Fibroblast of lung (primary cell): Measurements from ENCODE around the gene MACF1. TPM values are rescaled to one million over a fixed set of nuclear protein-coding genes. Genes with fewer than 3 reads are reported as not detected.
A peak's percentile ranks its signal among the peaks of the same experiment; 100 is the strongest.

Experiments used
- DNase-seq, 2 donors: peaks; one replicate each; pipeline versions ENCODE4 v3.0.0 to v3.0.0-alpha.2; 2010; ENCODE audit warnings: low read depth in 2 of 2
- H2AFZ ChIP-seq: 2 replicates; pipeline ENCODE4 v1.5.1; 2012; ENCODE audit warnings: low read length, control low read depth, inconsistent platforms
- H3K27ac ChIP-seq: 2 replicates; pipeline ENCODE4 v1.5.1; 2011; ENCODE audit warnings: low read length, control low read depth; ENCODE audit not compliant: insufficient read depth
- H3K27me3 ChIP-seq: 2 replicates; pipeline ENCODE4 v1.5.1; 2011; ENCODE audit warnings: mild to moderate bottlenecking, low read length; ENCODE audit not compliant: control insufficient read depth, insufficient read depth
- H3K36me3 ChIP-seq: 2 replicates; pipeline ENCODE4 v1.5.1; 2011; ENCODE audit warnings: low read length; ENCODE audit not compliant: control insufficient read depth, insufficient read depth
- H3K4me1 ChIP-seq: 2 replicates; pipeline ENCODE4 v1.5.1; 2011; ENCODE audit warnings: low read length; ENCODE audit not compliant: control insufficient read depth, insufficient read depth; ENCODE audit errors: extremely low read depth
- H3K4me2 ChIP-seq: 2 replicates; pipeline ENCODE4 v1.5.1; 2011; ENCODE audit warnings: low read length, control low read depth; ENCODE audit not compliant: insufficient read depth; ENCODE audit errors: extremely low read depth
- H3K4me3 ChIP-seq, 4 experiments: fragments of 200-600 bp in 1 of 4; sonication (generic) in 1 of 4; replicated peaks in 1 of 4; 2 replicates each; pipeline ENCODE4 v1.5.1; 2011 to 2016; ENCODE audit warnings: low read length in 4 of 4, low read depth in 3 of 4, mild to moderate bottlenecking in 3 of 4, control low read depth in 2 of 4, inconsistent platforms in 1 of 4, mixed read lengths in 1 of 4; ENCODE audit not compliant: insufficient read depth in 1 of 4; ENCODE audit errors: control extremely low read depth in 1 of 4
- H3K79me2 ChIP-seq: 2 replicates; pipeline ENCODE4 v1.5.1; 2012; ENCODE audit warnings: mild to moderate bottlenecking, low read length, inconsistent platforms; ENCODE audit not compliant: control insufficient read depth, insufficient read depth
- H3K9ac ChIP-seq: 2 replicates; pipeline ENCODE4 v1.5.1; 2011; ENCODE audit warnings: mild to moderate bottlenecking, low read length, control low read depth; ENCODE audit not compliant: insufficient read depth
- H3K9me3 ChIP-seq: 2 replicates; pipeline ENCODE4 v1.5.1; 2012; ENCODE audit warnings: low read depth, low read length; ENCODE audit not compliant: control insufficient read depth, insufficient read depth
- H4K20me1 ChIP-seq: 2 replicates; pipeline ENCODE4 v1.5.1; 2011; ENCODE audit warnings: low read length; ENCODE audit not compliant: control insufficient read depth, insufficient read depth; ENCODE audit errors: extremely low read depth
- EZH2 ChIP-seq: IDR thresholded peaks from 2 replicates; pipeline ENCODE4 v1.5.1; 2012; ENCODE audit warnings: low read length, control low read depth, mild to moderate bottlenecking; ENCODE audit errors: missing control alignments
- polyA plus RNA-seq, 2 donors: library from polyadenylated mRNA; depleted of rRNA in 1 of 2; stranded (reverse) in 1 of 2; unstranded in 1 of 2; fragments of >200 nt; gene quantifications; 2 replicates each; pipeline ENCODE4 v1.2.1, GENCODE V29; 2011 to 2012; ENCODE audit warnings: missing spikeins in 1 of 2
- total RNA-seq: library from RNA; depleted of rRNA; stranded (reverse); fragments of >200 nt; gene quantifications from 2 replicates; pipeline ENCODE4 v1.2.1, GENCODE V29; 2014
- TF ChIP-seq, protein P1 (sequence below), 2 donors: IDR thresholded peaks in 1 of 2; conservative IDR thresholded peaks in 1 of 2; 1 replicate in 1 of 2; 2 replicates in 1 of 2; pipeline ENCODE4 v1.5.1; 2011 to 2012; ENCODE audit warnings: low read length in 2 of 2, control low read depth in 1 of 2, inconsistent platforms in 1 of 2, low read depth in 1 of 2, mild to moderate bottlenecking in 1 of 2

Gene MACF1
- total and polyA plus RNA-seq, 2 donors (not counting 1 experiment from before 2014, with no cell fraction given): 178 to 414 TPM

DNA sequence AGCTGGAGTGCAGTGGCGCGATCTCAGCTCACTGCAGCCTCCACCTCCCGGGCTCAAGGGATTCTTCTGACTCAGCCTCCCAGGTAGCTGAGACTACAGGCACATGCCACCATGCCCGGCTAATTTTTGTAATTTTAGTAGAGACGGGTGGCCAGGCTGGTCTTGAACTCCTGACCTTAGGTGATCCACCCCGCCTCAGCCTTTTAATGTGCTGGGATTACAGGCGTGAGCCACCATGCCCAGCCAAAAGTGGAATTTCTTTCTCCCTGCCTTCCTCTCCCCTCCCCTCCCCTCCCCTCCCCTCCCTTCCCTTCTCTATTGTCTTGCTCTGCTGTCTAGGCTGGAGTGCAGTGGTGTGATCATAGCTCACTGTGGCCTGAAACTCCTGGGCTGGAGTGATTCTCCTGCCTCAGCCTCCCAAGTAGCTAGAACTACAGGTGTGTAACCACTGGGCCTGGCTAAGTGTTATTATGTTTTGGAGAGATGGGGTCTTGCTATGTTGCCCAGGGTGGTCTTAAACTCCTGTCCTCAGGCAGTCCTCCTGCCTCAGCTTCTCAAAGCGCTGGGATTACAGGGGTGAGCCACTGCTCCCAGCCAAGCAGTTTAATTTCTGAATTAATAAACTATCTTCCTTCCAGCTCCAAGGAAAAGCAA is 10.0 kb upstream of the MACF1 start:
- Histone ChIP-seq H3K4me3 (no peak overlapping the region), H3K9ac (no peak overlapping the region), H3K79me2 (peaks cover 51% of the 10 kb centered on the region), H3K36me3 (no peaks in the 10 kb centered on the region), H2AFZ (no peak overlapping the region), H3K27me3 (no peaks in the 10 kb centered on the region), H3K9me3 (no peaks in the 10 kb centered on the region), H4K20me1 (no peaks in the 10 kb centered on the region), H3K27ac (peak overlapping the region; percentile 23), H3K4me1 (peaks cover 38% of the 10 kb centered on the region), H3K4me2 (no peak overlapping the region)
- TF ChIP-seq, protein P1, sequence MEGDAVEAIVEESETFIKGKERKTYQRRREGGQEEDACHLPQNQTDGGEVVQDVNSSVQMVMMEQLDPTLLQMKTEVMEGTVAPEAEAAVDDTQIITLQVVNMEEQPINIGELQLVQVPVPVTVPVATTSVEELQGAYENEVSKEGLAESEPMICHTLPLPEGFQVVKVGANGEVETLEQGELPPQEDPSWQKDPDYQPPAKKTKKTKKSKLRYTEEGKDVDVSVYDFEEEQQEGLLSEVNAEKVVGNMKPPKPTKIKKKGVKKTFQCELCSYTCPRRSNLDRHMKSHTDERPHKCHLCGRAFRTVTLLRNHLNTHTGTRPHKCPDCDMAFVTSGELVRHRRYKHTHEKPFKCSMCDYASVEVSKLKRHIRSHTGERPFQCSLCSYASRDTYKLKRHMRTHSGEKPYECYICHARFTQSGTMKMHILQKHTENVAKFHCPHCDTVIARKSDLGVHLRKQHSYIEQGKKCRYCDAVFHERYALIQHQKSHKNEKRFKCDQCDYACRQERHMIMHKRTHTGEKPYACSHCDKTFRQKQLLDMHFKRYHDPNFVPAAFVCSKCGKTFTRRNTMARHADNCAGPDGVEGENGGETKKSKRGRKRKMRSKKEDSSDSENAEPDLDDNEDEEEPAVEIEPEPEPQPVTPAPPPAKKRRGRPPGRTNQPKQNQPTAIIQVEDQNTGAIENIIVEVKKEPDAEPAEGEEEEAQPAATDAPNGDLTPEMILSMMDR (conservative IDR thresholded peaks at IDR 0.05 in 1 of 2, IDR thresholded peaks at IDR 0.05 in 1 of 2; ENCODE audit: low read depth in 1 of 2, low read length in 2 of 2): no peak
- TF ChIP-seq EZH2: no peak
- no peak for DNase-seq

DNA sequence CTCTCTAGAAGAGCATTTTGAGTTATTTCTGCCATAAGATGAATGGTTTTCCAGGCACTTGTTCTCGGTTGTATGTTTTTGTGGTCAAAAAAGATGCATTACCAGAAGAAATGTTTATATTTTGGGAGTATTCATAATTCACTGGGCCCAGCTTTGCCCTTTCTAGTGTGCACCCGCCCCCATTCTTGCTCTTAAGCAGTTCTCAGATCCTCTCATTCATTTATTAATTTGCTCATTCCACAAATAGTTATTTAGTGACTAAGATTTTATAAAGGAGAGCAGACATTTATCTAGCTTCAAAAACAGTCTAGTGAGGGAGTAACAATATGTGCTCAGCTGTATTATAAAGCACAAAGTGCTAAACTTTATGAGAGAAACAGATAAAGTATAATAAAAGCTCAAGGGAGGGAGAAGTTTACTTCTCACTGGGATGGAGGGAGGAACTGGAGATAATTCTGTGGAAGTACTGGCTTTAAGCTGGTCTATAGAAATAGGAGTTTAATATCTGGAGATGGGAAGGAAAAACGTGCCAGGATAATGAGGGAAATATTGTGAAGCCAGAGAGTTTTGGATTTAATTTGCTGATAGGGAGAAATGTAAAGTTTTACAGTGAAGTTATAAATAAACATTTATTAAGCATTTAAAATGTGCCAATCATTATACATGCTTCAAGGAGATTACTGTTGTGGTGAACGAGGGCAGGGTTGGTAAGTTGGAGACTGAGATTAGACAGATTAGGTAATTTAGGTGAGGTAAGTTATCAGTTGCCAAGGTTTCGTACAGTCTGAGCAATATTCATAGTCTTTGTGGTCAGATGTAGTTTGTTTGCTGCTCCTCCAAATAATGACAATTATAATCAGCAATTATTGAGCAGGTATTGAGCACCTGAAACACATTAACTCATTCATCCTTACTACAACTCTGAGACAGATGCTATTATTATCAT is 9.1 kb upstream of the MACF1 start:
- no peaks in the 10 kb centered on the region for H3K27me3 ChIP-seq
- H3K79me2 ChIP-seq: peaks cover 52% of the 10 kb centered on the region
- no peak overlapping the region for H3K9ac ChIP-seq
- H3K9me3 ChIP-seq: no peaks in the 10 kb centered on the region
- peak overlapping the region; percentile 17 for H3K4me2 ChIP-seq
- DNase-seq: peak; percentile 84 to 87
- no peaks in the 10 kb centered on the region for H3K36me3 ChIP-seq
- peaks cover 38% of the 10 kb centered on the region for H3K4me1 ChIP-seq
- H3K27ac ChIP-seq: no peak overlapping the region
- no peak for TF ChIP-seq EZH2
- TF ChIP-seq, protein P1 (conservative IDR thresholded peaks at IDR 0.05 in 1 of 2, IDR thresholded peaks at IDR 0.05 in 1 of 2; ENCODE audit: low read depth in 1 of 2, low read length in 2 of 2): no peak
- no peaks in the 10 kb centered on the region for H4K20me1 ChIP-seq
- no peak overlapping the region for H2AFZ ChIP-seq
- H3K4me3 ChIP-seq: no peak overlapping the region
